H1 (cell line): ENCODE results near the gene NDUFA8. TPM values are rescaled to one million over a fixed set of nuclear protein-coding genes. Genes with fewer than 3 reads are reported as not detected.

ENCODE experiments used
- CTCF ChIA-PET: fragments of 300-600 bp; sonication (Branson Sonifier 250); formaldehyde crosslinking; loops from one replicate; lab custom pipeline; 2021; ENCODE audit not compliant: partially characterized antibody; lab: Charles Lee
- POLR2A ChIA-PET: fragments of 300-600 bp; sonication (Branson Sonifier 250); formaldehyde crosslinking; loops from one replicate; lab custom pipeline; 2021; ENCODE audit warnings: inconsistent platforms; ENCODE audit not compliant: partially characterized antibody; lab: Charles Lee
- DNase-seq, 2 experiments: peaks; one replicate each; pipeline versions ENCODE4 v3.0.0 to v3.0.0-alpha.2; 2010 to 2022; ENCODE audit warnings: low spot score in 2 of 2, low read depth in 1 of 2, mixed read lengths in 1 of 2
- FAIRE-seq: peaks from 2 replicates; lab custom pipeline; 2011; peaks lifted over from hg19 to GRCh38; lab: Jason Lieb, UNC
- H2AFZ ChIP-seq: 2 replicates; pipeline ENCODE4 v1.8.1; 2012; ENCODE audit warnings: low read length, inconsistent platforms
- H2AK5ac ChIP-seq: 2 replicates; pipeline ENCODE4 v1.6.1; 2013; ENCODE audit warnings: low read depth, low read length
- H2BK120ac ChIP-seq: replicated peaks from 2 replicates; pipeline ENCODE3; 2013; ENCODE audit warnings: low read depth, low read length, inconsistent platforms
- H2BK12ac ChIP-seq: 2 replicates; pipeline ENCODE4 v1.6.1; 2013; ENCODE audit warnings: low read depth, low read length
- H2BK15ac ChIP-seq: 2 replicates; pipeline ENCODE4 v1.6.1; 2013; ENCODE audit warnings: low read length
- H2BK20ac ChIP-seq: 2 replicates; pipeline ENCODE4 v1.6.1; 2013; ENCODE audit warnings: low read length
- H2BK5ac ChIP-seq: 2 replicates; pipeline ENCODE4 v1.6.1; 2013; ENCODE audit warnings: low read depth, low read length
- H3K14ac ChIP-seq: 2 replicates; pipeline ENCODE4 v1.6.1; 2013; ENCODE audit warnings: inconsistent platforms; ENCODE audit not compliant: insufficient read length
- H3K18ac ChIP-seq: 2 replicates; pipeline ENCODE4 v1.6.1; 2013; ENCODE audit warnings: low read length; ENCODE audit errors: extremely low read depth
- H3K23ac ChIP-seq: 2 replicates; pipeline ENCODE4 v1.6.1; 2013; ENCODE audit warnings: inconsistent platforms; ENCODE audit not compliant: insufficient read length
- H3K23me2 ChIP-seq: 2 replicates; pipeline ENCODE4 v1.6.1; 2013; ENCODE audit warnings: low read depth, low read length
- H3K27ac ChIP-seq: 2 replicates; pipeline ENCODE4 v1.6.1; 2011; ENCODE audit warnings: low read depth, low read length, inconsistent platforms
- H3K27me3 ChIP-seq, 4 experiments: replicated peaks in 1 of 4; 1 replicate in 1 of 4; 2 replicates in 3 of 4; pipeline versions ENCODE4 v1.6.1 to v1.8.1; 2011 to 2013; ENCODE audit warnings: low read length in 3 of 4, mild to moderate bottlenecking in 3 of 4, inconsistent platforms in 2 of 4, mixed read lengths in 2 of 4, moderate library complexity in 1 of 4; ENCODE audit not compliant: control insufficient read depth in 3 of 4, insufficient read depth in 3 of 4; ENCODE audit errors: extremely low read depth in 1 of 4
- H3K36me3 ChIP-seq, 4 experiments: 2 replicates each; pipeline versions ENCODE4 v1.6.1 to v1.8.1; 2011 to 2013; ENCODE audit warnings: mild to moderate bottlenecking in 4 of 4, low read length in 3 of 4, moderate library complexity in 2 of 4, control low read depth in 1 of 4, inconsistent platforms in 1 of 4; ENCODE audit not compliant: insufficient read depth in 4 of 4, control insufficient read depth in 2 of 4
- H3K4ac ChIP-seq: replicated peaks from 2 replicates; pipeline ENCODE3; 2013; ENCODE audit warnings: low read length, low read depth, mixed read lengths, inconsistent platforms; ENCODE audit not compliant: insufficient read length
- H3K4me1 ChIP-seq, 4 experiments: replicated peaks in 1 of 4; 1 replicate in 1 of 4; 2 replicates in 3 of 4; pipeline versions ENCODE4 v1.6.1 to v1.8.1; 2011 to 2013; ENCODE audit warnings: low read length in 3 of 4, inconsistent platforms in 2 of 4, mixed read lengths in 1 of 4; ENCODE audit not compliant: insufficient read depth in 4 of 4, control insufficient read depth in 3 of 4
- H3K4me2 ChIP-seq, 2 experiments: 2 replicates each; pipeline versions ENCODE4 v1.6.1 to v1.8.1; 2011 to 2013; ENCODE audit warnings: low read depth in 2 of 2, low read length in 2 of 2, control low read depth in 1 of 2, inconsistent platforms in 1 of 2, mild to moderate bottlenecking in 1 of 2; ENCODE audit not compliant: insufficient read depth in 1 of 2
- H3K4me3 ChIP-seq, 4 experiments: fragments of 200-600, 300-600 bp in 1 of 4; sonication (generic), shearing (Covaris generic), sonication (Bioruptor Twin) in 1 of 4; 2 replicates each; pipeline versions ENCODE4 v1.5.1 to v1.8.1; 2011 to 2016; ENCODE audit warnings: low read length in 4 of 4, low read depth in 3 of 4, control low read depth in 2 of 4, inconsistent platforms in 2 of 4, mild to moderate bottlenecking in 2 of 4, mixed read lengths in 1 of 4, moderate library complexity in 1 of 4; ENCODE audit not compliant: insufficient read depth in 2 of 4; ENCODE audit errors: extremely low read depth in 1 of 4
- H3K56ac ChIP-seq: replicated peaks from 2 replicates; pipeline ENCODE3; 2013; ENCODE audit warnings: low read depth, mild to moderate bottlenecking, mixed read lengths, low read length, inconsistent platforms; ENCODE audit not compliant: insufficient read length
- H3K79me1 ChIP-seq: 2 replicates; pipeline ENCODE4 v1.6.1; 2013; ENCODE audit warnings: low read depth, low read length, control low read depth
- H3K79me2 ChIP-seq, 2 experiments: 2 replicates each; pipeline versions ENCODE4 v1.6.1 to v1.8.1; 2012 to 2013; ENCODE audit warnings: low read length in 2 of 2, mild to moderate bottlenecking in 2 of 2, inconsistent platforms in 1 of 2; ENCODE audit not compliant: insufficient read depth in 2 of 2, control insufficient read depth in 1 of 2
- H3K9ac ChIP-seq, 4 experiments: replicated peaks in 1 of 4; 1 replicate in 1 of 4; 2 replicates in 3 of 4; pipeline versions ENCODE4 v1.6.1 to v1.8.1; 2011 to 2013; ENCODE audit warnings: low read depth in 3 of 4, low read length in 3 of 4, control low read depth in 2 of 4, mild to moderate bottlenecking in 2 of 4, moderate library complexity in 2 of 4, inconsistent platforms in 1 of 4; ENCODE audit errors: extremely low read depth in 1 of 4
- H3K9me3 ChIP-seq, 2 experiments: 2 replicates each; pipeline versions ENCODE4 v1.6.1 to v1.8.1; 2012 to 2013; ENCODE audit warnings: mild to moderate bottlenecking in 2 of 2, moderate library complexity in 2 of 2, control low read depth in 1 of 2, inconsistent platforms in 1 of 2, low read depth in 1 of 2, low read length in 1 of 2, mixed read lengths in 1 of 2; ENCODE audit not compliant: insufficient read depth in 2 of 2
- H4K20me1 ChIP-seq, 2 experiments: replicated peaks in 1 of 2; 2 replicates each; pipeline versions ENCODE3 to v1.8.1; 2011 to 2013; ENCODE audit warnings: inconsistent platforms in 2 of 2, low read length in 2 of 2, mild to moderate bottlenecking in 1 of 2; ENCODE audit not compliant: insufficient read depth in 2 of 2, control insufficient read depth in 1 of 2
- H4K5ac ChIP-seq: 2 replicates; pipeline ENCODE4 v1.6.1; 2013; ENCODE audit warnings: low read length, low read depth, mixed read lengths, inconsistent platforms; ENCODE audit not compliant: insufficient read length
- H4K8ac ChIP-seq: 2 replicates; pipeline ENCODE4 v1.8.0; 2013; ENCODE audit warnings: mild to moderate bottlenecking, moderate library complexity, low read length, inconsistent platforms; ENCODE audit not compliant: insufficient read depth; ENCODE audit errors: extremely low read depth
- H4K91ac ChIP-seq: replicated peaks from 2 replicates; pipeline ENCODE3; 2013; ENCODE audit warnings: low read length, mixed read lengths, inconsistent platforms; ENCODE audit not compliant: insufficient read length
- CHD2 ChIP-seq: IDR thresholded peaks from 2 replicates; pipeline ENCODE4 v1.6.1; 2012; ENCODE audit warnings: low read length, improper control_type of control experiment
- KDM1A ChIP-seq: fragments of 200-600, 300-600 bp; sonication (generic); IDR thresholded peaks from 2 replicates; pipeline ENCODE4 v1.7.1; 2016; ENCODE audit warnings: mild to moderate bottlenecking, low read length, borderline replicate concordance
- MAFK ChIP-seq: IDR thresholded peaks from 2 replicates; pipeline ENCODE4 v1.6.1; 2012; ENCODE audit warnings: low read depth, mild to moderate bottlenecking, improper control_type of control experiment, low read length
- POLR2A ChIP-seq, 2 experiments: IDR thresholded peaks; 1 replicate in 1 of 2; 2 replicates in 1 of 2; pipeline ENCODE4 v1.6.1; 2011; ENCODE audit warnings: low read depth in 2 of 2, low read length in 2 of 2, mild to moderate bottlenecking in 2 of 2; ENCODE audit errors: control extremely low read depth in 1 of 2
- RAD21 ChIP-seq, 2 experiments: IDR thresholded peaks in 1 of 2; conservative IDR thresholded peaks in 1 of 2; 2 replicates each; pipeline ENCODE4 v1.6.1; 2011; ENCODE audit warnings: low read depth in 2 of 2, low read length in 2 of 2, improper control_type of control experiment in 1 of 2, inconsistent platforms in 1 of 2, mild to moderate bottlenecking in 1 of 2, moderate library complexity in 1 of 2
- SIN3A ChIP-seq, 2 experiments: IDR thresholded peaks in 1 of 2; conservative IDR thresholded peaks in 1 of 2; 2 replicates each; pipeline ENCODE4 v1.6.1; 2011 to 2012; ENCODE audit warnings: low read length in 2 of 2, improper control_type of control experiment in 1 of 2, low read depth in 1 of 2, mild to moderate bottlenecking in 1 of 2
- SP2 ChIP-seq: IDR thresholded peaks from 2 replicates; pipeline ENCODE4 v1.6.1; 2012; ENCODE audit warnings: mild to moderate bottlenecking, low read length, inconsistent platforms
- TCF12 ChIP-seq: IDR thresholded peaks from 2 replicates; pipeline ENCODE4 v1.6.1; 2011; ENCODE audit warnings: low read depth, mild to moderate bottlenecking, low read length
- TEAD4 ChIP-seq: IDR thresholded peaks from 2 replicates; pipeline ENCODE4 v1.6.1; 2012; ENCODE audit warnings: low read depth, low read length, inconsistent platforms, mixed read lengths
- WGBS, 2 experiments: shearing (Covaris generic) in 1 of 2; methylation state at CpG; one replicate each; pipeline versions ENCODE4 v1.1.6 to v1.1.7; 2013 to 2015; ENCODE audit warnings: low lambda C conversion rate in 2 of 2, mixed read lengths in 2 of 2, inconsistent platforms in 1 of 2, low coverage in 1 of 2, missing lambda C conversion rate in 1 of 2; ENCODE audit not compliant: insufficient replicate concordance in 2 of 2, insufficient coverage in 1 of 2, insufficient read length in 1 of 2; ENCODE audit errors: extremely low coverage in 1 of 2, missing lambda C conversion rate in 1 of 2; 5-methylcytosine and 5-hydroxymethylcytosine counted together
- polyA plus RNA-seq, 7 experiments: library from polyadenylated mRNA; depleted of rRNA in 3 of 7; stranded (reverse) in 5 of 7; unstranded in 2 of 7; fragments of >200 nt in 5 of 7; fragments of 200-250 nt in 2 of 7; gene quantifications; 1 replicate in 5 of 7; 2 replicates in 1 of 7; 4 replicates in 1 of 7; pipeline versions ENCODE4 v1.2.1 to v1.2.3, GENCODE V29; 2011 to 2013; ENCODE audit warnings: missing spikeins in 2 of 7, mixed read lengths in 2 of 7
- total RNA-seq: library from RNA; stranded (reverse); fragmentation: NEBNext Ultra II Directional; extraction: Animal tissue kit (Norgen Biotek cat#: 25700); gene quantifications from 2 replicates; pipeline ENCODE4 v1.2.1, GENCODE V29; 2021

The NDUFA8 gene
- total and polyA plus RNA-seq, 2 of the 8 experiments (the other 6 are each of a cell fraction or from before 2014, with no cell fraction given) = 61.0 to 73.8 TPM

DNA sequence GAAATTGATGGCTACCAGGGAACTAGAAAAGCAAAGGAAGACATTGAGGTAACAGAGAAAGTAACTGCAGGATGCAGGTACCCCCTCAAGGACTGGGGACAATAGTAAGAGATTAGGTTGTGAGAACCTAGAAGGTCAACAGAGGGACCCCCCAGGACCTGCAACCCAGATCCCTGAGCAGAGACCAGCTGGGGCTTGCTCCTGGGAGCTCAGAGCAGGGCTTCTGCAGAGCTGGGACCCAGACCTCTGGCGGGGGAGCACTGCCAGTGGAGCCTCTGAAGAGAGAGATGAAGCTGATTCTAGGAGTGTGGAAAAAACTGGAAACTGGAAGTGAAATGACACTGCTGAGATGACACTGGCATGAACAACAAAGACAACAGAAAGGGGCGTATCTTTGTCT, 17.3 kb upstream of the NDUFA8 start:
- FAIRE-seq = no peak
- Histone ChIP-seq H2BK5ac (no peak overlapping the region), H3K23me2 (no peaks in the 10 kb centered on the region), H3K4me3 (no peak overlapping the region), H3K27me3 (peaks cover 0 to 4% (median under 1%) of the 10 kb centered on the region in 4 experiments; a peak in 2 of 7 replicates)
- CTCF ChIA-PET = interaction anchor here (0.9 to 2.7 kb wide), 7 partner anchors 15 to 52 kb away, joined by 3 to 15 read pairs (median 5); partner anchors contain the start of gene NDUFA8
- no peak for TF ChIP-seq RAD21 (IDR thresholded peaks at IDR 0.05 in 1 of 2, conservative IDR thresholded peaks at IDR 0.05 in 1 of 2; ENCODE audit: low read depth in 2 of 2, low read length in 2 of 2)
- no peak for TF ChIP-seq KDM1A
- TF ChIP-seq POLR2A (IDR thresholded peaks at IDR 0.05; ENCODE audit: control extremely low read depth in 1 of 2, low read depth in 2 of 2, low read length in 2 of 2) = no peak
- TF ChIP-seq TCF12 = no peak
- no peak for TF ChIP-seq SIN3A (conservative IDR thresholded peaks at IDR 0.05 in 1 of 2, IDR thresholded peaks at IDR 0.05 in 1 of 2; ENCODE audit: low read depth in 1 of 2, low read length in 2 of 2)
- TF ChIP-seq SP2 = no peak
- TF ChIP-seq MAFK = no peak
- TF ChIP-seq CHD2 = no peak
- TF ChIP-seq TEAD4 = no peak
- TF ChIP-seq, all 59 proteins: peak for 0
- Histone ChIP-seq H3K79me2 (no peaks in the 10 kb centered on the region), H2AFZ (no peak overlapping the region), H3K14ac (no peak overlapping the region), H3K18ac (no peak overlapping the region), H3K9ac (no peak overlapping the region), H4K91ac (no peak overlapping the region), H3K23ac (no peak overlapping the region), H4K20me1 (no peaks in the 10 kb centered on the region), H3K9me3 (no peaks in the 10 kb centered on the region), H2BK120ac (no peak overlapping the region), H3K4me1 (no peaks in the 10 kb centered on the region; a peak in 1 of 7 replicates), H4K5ac (no peak overlapping the region), H3K27ac (no peak overlapping the region), H3K79me1 (no peaks in the 10 kb centered on the region), H4K8ac (no peak overlapping the region), H3K56ac (no peak overlapping the region), H2AK5ac (no peak overlapping the region), H3K36me3 (no peaks in the 10 kb centered on the region), H2BK20ac (no peak overlapping the region), H3K4ac (no peak overlapping the region), H2BK12ac (no peak overlapping the region), H2BK15ac (no peak overlapping the region), H3K4me2 (no peak overlapping the region)
- no peak for DNase-seq
- WGBS, 2 experiments = 82% methylated on average over 2 of the region's 2 CpGs; no CpG with 5 or more reads in 1 of the 2 experiments
- POLR2A ChIA-PET = interaction anchor here (1.5 kb wide), 1 partner anchor 9 kb away, joined by 3 read pairs; no protein-coding TSS in a partner anchor
